GM12878 (cell line): ENCODE results near the gene CLN6. TPM values are rescaled to one million over a fixed set of nuclear protein-coding genes. Genes with fewer than 3 reads are reported as not detected.

Experiments
- BHLHE40 ChIP-seq, 2 experiments: fragments of 450-650 bp in 1 of 2; IDR thresholded peaks; 2 replicates each; pipeline ENCODE4 v1.6.1; 2011 to 2017; ENCODE audit warnings: low read depth in 2 of 2, borderline replicate concordance in 1 of 2, improper control_type of control experiment in 1 of 2, low read length in 1 of 2, mild to moderate bottlenecking in 1 of 2
- BMI1 ChIP-seq: fragments of 450-650 bp; IDR thresholded peaks from 2 replicates; pipeline ENCODE4 v1.6.1; 2016; ENCODE audit warnings: mild to moderate bottlenecking, moderate library complexity, borderline replicate concordance
- BRCA1 ChIP-seq: IDR thresholded peaks from 2 replicates; pipeline ENCODE4 v1.6.1; 2011; ENCODE audit warnings: low read depth, low read length, improper control_type of control experiment
- EZH2 ChIP-seq: IDR thresholded peaks from 2 replicates; pipeline ENCODE4 v1.6.1; 2012; ENCODE audit warnings: low read depth, mild to moderate bottlenecking, control low read depth, inconsistent platforms, low read length, borderline replicate concordance; ENCODE audit not compliant: control insufficient read depth
- GABPA ChIP-seq: IDR thresholded peaks from 2 replicates; pipeline ENCODE4 v1.6.1; 2014; ENCODE audit warnings: antibody characterized with exemption, low read depth, mild to moderate bottlenecking, inconsistent platforms
- HCFC1 ChIP-seq: fragments of 150-350 bp; IDR thresholded peaks from 2 replicates; pipeline ENCODE4 v1.6.1; 2014; ENCODE audit warnings: low read length
- KDM1A ChIP-seq: fragments of 200-600 bp; sonication (generic); IDR thresholded peaks from 2 replicates; pipeline ENCODE4 v1.6.1; 2016; ENCODE audit warnings: borderline replicate concordance
- MTA2 ChIP-seq: fragments of 450-650 bp; IDR thresholded peaks from 2 replicates; pipeline ENCODE4 v1.6.1; 2016; ENCODE audit warnings: low read depth, mild to moderate bottlenecking, moderate library complexity
- MXI1 ChIP-seq: fragments of 150-350 bp; IDR thresholded peaks from 2 replicates; pipeline ENCODE4 v1.6.1; 2011; ENCODE audit warnings: low read depth, mild to moderate bottlenecking, inconsistent platforms, low read length, improper control_type of control experiment
- NFYB ChIP-seq: IDR thresholded peaks from 2 replicates; pipeline ENCODE4 v1.6.1; 2011; ENCODE audit warnings: low read depth, mild to moderate bottlenecking, low read length, improper control_type of control experiment, moderate library complexity; ENCODE audit not compliant: insufficient read depth
- PAX8 ChIP-seq: fragments of 450-650 bp; IDR thresholded peaks from 2 replicates; pipeline ENCODE4 v1.6.1; 2017; ENCODE audit warnings: mild to moderate bottlenecking, moderate library complexity
- POLR2A ChIP-seq: IDR thresholded peaks from 2 replicates; pipeline ENCODE4 v1.6.1; 2011; ENCODE audit warnings: low read depth, mild to moderate bottlenecking, low read length
- RUNX3 ChIP-seq: IDR thresholded peaks from 2 replicates; pipeline ENCODE4 v1.6.1; 2012; ENCODE audit warnings: low read length, inconsistent platforms
- SIX5 ChIP-seq: IDR thresholded peaks from 2 replicates; pipeline ENCODE4 v1.6.1; 2011; ENCODE audit warnings: mild to moderate bottlenecking, low read depth, low read length, moderate library complexity; ENCODE audit not compliant: severe bottlenecking
- SMAD5 ChIP-seq: IDR thresholded peaks from 2 replicates; pipeline ENCODE4 v1.6.1; 2016; ENCODE audit warnings: antibody characterized with exemption, low read depth
- SREBF2 ChIP-seq: IDR thresholded peaks from 2 replicates; pipeline ENCODE4 v1.6.1; 2012; ENCODE audit warnings: mild to moderate bottlenecking, low read length
- TCF12 ChIP-seq: IDR thresholded peaks from 2 replicates; pipeline ENCODE4 v1.6.1; 2011; ENCODE audit warnings: low read depth, mild to moderate bottlenecking, low read length
- USF1 ChIP-seq: IDR thresholded peaks from 2 replicates; pipeline ENCODE4 v1.6.1; 2011; ENCODE audit warnings: borderline replicate concordance, low read depth, mild to moderate bottlenecking, moderate library complexity, mixed read lengths, low read length; ENCODE audit not compliant: insufficient read depth; ENCODE audit errors: extremely low read length
- WRNIP1 ChIP-seq: IDR thresholded peaks from 2 replicates; pipeline ENCODE4 v1.6.1; 2011; ENCODE audit warnings: low read depth, low read length, improper control_type of control experiment, borderline replicate concordance
- ZNF207 ChIP-seq: fragments of 450-650 bp; IDR thresholded peaks from 2 replicates; pipeline ENCODE4 v1.6.1; 2014; ENCODE audit warnings: antibody characterized with exemption, mild to moderate bottlenecking, borderline replicate concordance
- polyA plus RNA-seq, 11 experiments: library from polyadenylated mRNA; depleted of rRNA in 4 of 11; unstranded in 6 of 11; stranded (reverse) in 5 of 11; fragments of >200 nt; fragmentation: Nextera tagmentation in 4 of 11; fragmentation: Illumina TruSeq in 1 of 11; extraction: Ambion mirVana in 4 of 11; extraction: Trizol in 1 of 11; gene quantifications; 1 replicate in 1 of 11; 2 replicates in 10 of 11; pipeline versions ENCODE4 v1.2.1 to v1.2.3, GENCODE V29; 2011 to 2016; ENCODE audit warnings: inconsistent platforms in 2 of 11, missing spikeins in 2 of 11, low read depth in 1 of 11
- total RNA-seq, 4 experiments: library from RNA; depleted of rRNA in 3 of 4; stranded (reverse); fragments of >200 nt in 3 of 4; fragmentation: Illumina TruSeq in 1 of 4; extraction: Trizol in 1 of 4; gene quantifications; 2 replicates each; pipeline versions ENCODE4 v1.2.1 to v1.2.3, GENCODE V29; 2013 to 2021
- TF ChIP-seq, protein P1 (sequence below): fragments of 450-650 bp; IDR thresholded peaks from 2 replicates; pipeline ENCODE4 v1.6.1; 2017; ENCODE audit warnings: borderline replicate concordance
- TF ChIP-seq, protein P2 (sequence below): fragments of 450-650 bp; IDR thresholded peaks from 2 replicates; pipeline ENCODE4 v1.6.1; 2018; ENCODE audit warnings: mild to moderate bottlenecking, low read depth, moderate library complexity; ENCODE audit not compliant: partially characterized antibody
- TF ChIP-seq, protein P3 (sequence below): fragments of 450-650 bp; formaldehyde crosslinking; IDR thresholded peaks from 2 replicates; pipeline ENCODE4 v1.5.0; 2022; ENCODE audit warnings: mild to moderate bottlenecking, missing genetic modification characterization

CLN6 gene
- total and polyA plus RNA-seq, 10 of the 15 experiments (the other 5 are each of a cell fraction or from before 2014, with no cell fraction given): 0.74 to 69.0 (median 30.3) TPM

DNA sequence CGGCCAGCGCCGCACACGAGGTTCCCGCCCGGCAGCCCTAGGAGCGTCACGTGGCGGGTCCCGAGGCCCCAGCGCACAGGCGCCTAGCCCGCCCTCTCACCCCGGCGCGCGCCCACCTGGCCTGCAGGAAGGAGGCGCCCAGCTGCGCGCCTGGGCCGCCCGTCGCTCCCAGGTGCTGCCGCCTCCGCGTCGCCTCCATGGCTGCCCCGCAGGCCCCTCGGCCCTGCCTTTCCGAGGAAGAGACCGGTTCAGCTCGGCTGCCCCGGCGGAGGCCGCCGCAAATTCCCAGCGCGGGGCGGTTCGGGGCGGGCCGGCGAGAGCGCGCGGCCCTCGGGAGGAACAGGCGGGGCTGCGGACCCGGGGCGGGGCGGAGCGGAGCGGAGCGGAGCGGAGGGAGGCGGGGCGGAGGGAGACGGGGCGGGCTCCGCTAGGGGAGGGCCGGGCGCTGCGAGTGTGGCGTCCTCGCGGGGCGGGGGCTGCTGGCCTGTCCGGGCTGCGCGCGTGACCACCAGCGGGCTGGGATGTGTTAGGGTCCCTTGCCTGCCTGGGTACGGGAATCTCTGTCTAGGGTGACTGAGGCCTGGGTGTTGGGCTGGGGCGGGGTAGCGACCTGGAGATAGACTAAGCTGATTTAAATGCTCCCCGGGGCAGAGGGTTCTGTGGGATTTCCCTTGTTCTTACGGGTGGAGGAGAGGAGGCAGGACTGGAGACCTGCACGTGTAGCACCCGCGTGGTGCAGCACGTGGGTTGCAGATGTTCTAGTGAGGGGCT is at the start of gene CLN6 (continued):
- TF ChIP-seq WRNIP1 (no peak), EZH2 (no peak), ZNF207 (peak; percentile 74), KDM1A (no peak), MTA2 (no peak), GABPA (no peak), SMAD5 (no peak), PAX8 (no peak), BMI1 (no peak), SIX5 (no peak), TCF12 (peak; percentile 75; the same call in 1 of the 2 replicates), BRCA1 (no peak), SREBF2 (no peak), MXI1 (peak; percentile 99), HCFC1 (no peak; the same call in 1 of the 2 replicates), BHLHE40 (IDR thresholded peaks at IDR 0.05; ENCODE audit: borderline replicate concordance in 1 of 2, low read depth in 2 of 2, low read length in 1 of 2) (peak; percentile 97 to 98), RUNX3 (peak; percentile 28; the same call in 1 of the 2 replicates), USF1 (peak; percentile 96), NFYB (no peak), POLR2A (peak; percentile 87)
- TF ChIP-seq, protein P1, sequence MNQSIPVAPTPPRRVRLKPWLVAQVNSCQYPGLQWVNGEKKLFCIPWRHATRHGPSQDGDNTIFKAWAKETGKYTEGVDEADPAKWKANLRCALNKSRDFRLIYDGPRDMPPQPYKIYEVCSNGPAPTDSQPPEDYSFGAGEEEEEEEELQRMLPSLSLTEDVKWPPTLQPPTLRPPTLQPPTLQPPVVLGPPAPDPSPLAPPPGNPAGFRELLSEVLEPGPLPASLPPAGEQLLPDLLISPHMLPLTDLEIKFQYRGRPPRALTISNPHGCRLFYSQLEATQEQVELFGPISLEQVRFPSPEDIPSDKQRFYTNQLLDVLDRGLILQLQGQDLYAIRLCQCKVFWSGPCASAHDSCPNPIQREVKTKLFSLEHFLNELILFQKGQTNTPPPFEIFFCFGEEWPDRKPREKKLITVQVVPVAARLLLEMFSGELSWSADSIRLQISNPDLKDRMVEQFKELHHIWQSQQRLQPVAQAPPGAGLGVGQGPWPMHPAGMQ: no peak
- TF ChIP-seq, protein P2, sequence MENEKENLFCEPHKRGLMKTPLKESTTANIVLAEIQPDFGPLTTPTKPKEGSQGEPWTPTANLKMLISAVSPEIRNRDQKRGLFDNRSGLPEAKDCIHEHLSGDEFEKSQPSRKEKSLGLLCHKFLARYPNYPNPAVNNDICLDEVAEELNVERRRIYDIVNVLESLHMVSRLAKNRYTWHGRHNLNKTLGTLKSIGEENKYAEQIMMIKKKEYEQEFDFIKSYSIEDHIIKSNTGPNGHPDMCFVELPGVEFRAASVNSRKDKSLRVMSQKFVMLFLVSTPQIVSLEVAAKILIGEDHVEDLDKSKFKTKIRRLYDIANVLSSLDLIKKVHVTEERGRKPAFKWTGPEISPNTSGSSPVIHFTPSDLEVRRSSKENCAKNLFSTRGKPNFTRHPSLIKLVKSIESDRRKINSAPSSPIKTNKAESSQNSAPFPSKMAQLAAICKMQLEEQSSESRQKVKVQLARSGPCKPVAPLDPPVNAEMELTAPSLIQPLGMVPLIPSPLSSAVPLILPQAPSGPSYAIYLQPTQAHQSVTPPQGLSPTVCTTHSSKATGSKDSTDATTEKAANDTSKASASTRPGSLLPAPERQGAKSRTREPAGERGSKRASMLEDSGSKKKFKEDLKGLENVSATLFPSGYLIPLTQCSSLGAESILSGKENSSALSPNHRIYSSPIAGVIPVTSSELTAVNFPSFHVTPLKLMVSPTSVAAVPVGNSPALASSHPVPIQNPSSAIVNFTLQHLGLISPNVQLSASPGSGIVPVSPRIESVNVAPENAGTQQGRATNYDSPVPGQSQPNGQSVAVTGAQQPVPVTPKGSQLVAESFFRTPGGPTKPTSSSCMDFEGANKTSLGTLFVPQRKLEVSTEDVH: no peak
- TF ChIP-seq, protein P3, sequence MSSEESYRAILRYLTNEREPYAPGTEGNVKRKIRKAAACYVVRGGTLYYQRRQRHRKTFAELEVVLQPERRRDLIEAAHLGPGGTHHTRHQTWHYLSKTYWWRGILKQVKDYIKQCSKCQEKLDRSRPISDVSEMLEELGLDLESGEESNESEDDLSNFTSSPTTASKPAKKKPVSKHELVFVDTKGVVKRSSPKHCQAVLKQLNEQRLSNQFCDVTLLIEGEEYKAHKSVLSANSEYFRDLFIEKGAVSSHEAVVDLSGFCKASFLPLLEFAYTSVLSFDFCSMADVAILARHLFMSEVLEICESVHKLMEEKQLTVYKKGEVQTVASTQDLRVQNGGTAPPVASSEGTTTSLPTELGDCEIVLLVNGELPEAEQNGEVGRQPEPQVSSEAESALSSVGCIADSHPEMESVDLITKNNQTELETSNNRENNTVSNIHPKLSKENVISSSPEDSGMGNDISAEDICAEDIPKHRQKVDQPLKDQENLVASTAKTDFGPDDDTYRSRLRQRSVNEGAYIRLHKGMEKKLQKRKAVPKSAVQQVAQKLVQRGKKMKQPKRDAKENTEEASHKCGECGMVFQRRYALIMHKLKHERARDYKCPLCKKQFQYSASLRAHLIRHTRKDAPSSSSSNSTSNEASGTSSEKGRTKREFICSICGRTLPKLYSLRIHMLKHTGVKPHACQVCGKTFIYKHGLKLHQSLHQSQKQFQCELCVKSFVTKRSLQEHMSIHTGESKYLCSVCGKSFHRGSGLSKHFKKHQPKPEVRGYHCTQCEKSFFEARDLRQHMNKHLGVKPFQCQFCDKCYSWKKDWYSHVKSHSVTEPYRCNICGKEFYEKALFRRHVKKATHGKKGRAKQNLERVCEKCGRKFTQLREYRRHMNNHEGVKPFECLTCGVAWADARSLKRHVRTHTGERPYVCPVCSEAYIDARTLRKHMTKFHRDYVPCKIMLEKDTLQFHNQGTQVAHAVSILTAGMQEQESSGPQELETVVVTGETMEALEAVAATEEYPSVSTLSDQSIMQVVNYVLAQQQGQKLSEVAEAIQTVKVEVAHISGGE (CRISPR knock-in tag): no peak
